Measurements from ENCODE around the gene ALS2CL. TPM values are rescaled to one million over a fixed set of nuclear protein-coding genes. Genes with fewer than 3 reads are reported as not detected.

Gene ALS2CL
- total RNA-seq, 1 experiment from 2014 or later, result 4.9 TPM

GRCh38 chr3:46669191-46669999 lies 24.1 kb downstream of the ALS2CL start:
- peaks cover 0 to 7% (median 0%) of the 10 kb centered on the region in 3 experiments; a peak in 2 of 7 replicates for H3K36me3 Mint-ChIP-seq (ENCODE audit: insufficient read depth in 1 of 3, low read depth in 3 of 3)
- H3K27me3 ChIP-seq (ENCODE audit: insufficient read depth, low read length), result no peaks in the 10 kb centered on the region
- H3K27ac Mint-ChIP-seq, result no peak overlapping the region
- no peaks in the 10 kb centered on the region for H3K79me2 ChIP-seq (ENCODE audit: insufficient read depth, low read length)
- H3K14ac ChIP-seq (ENCODE audit: insufficient read depth, low read length), result no peak overlapping the region
- no peak overlapping the region for H4K5ac ChIP-seq (ENCODE audit: insufficient read length, low read depth, low read length)
- H3K27ac ChIP-seq (ENCODE audit: insufficient read length, low read depth, low read length), result no peak overlapping the region
- no peak overlapping the region for H4K91ac ChIP-seq (ENCODE audit: insufficient read length, low read depth, low read length)
- no peaks in the 10 kb centered on the region for H3K9me3 ChIP-seq (ENCODE audit: control insufficient read depth, low read depth, low read length)
- no peak for TF ChIP-seq CTCF (conservative IDR thresholded peaks at IDR 0.05)
- no peak overlapping the region for H3K18ac ChIP-seq (ENCODE audit: insufficient read length, low read depth, low read length)
- no peak overlapping the region for H2BK5ac ChIP-seq (ENCODE audit: insufficient read length, low read length)
- H4K8ac ChIP-seq (replicated peaks; ENCODE audit: insufficient read length, low read depth, low read length), result no peak overlapping the region
- no peak overlapping the region for H3K4me2 ChIP-seq (ENCODE audit: insufficient read depth, insufficient read length, low read length)
- H3K4me3 Mint-ChIP-seq, result no peak overlapping the region
- no peak overlapping the region for H3T11ph ChIP-seq (ENCODE audit: low read length)
- no peak overlapping the region for H2BK20ac ChIP-seq (ENCODE audit: low read depth, low read length, poor library complexity, severe bottlenecking)
- no peaks in the 10 kb centered on the region for H3K9me3 Mint-ChIP-seq
- H2AK5ac ChIP-seq (ENCODE audit: insufficient read length, low read length), result no peak overlapping the region
- no peak overlapping the region for H3K23ac ChIP-seq (ENCODE audit: insufficient read length, low read depth, low read length)
- H3K23me2 ChIP-seq (ENCODE audit: insufficient read length, low read depth, low read length, poor library complexity, severe bottlenecking), result no peaks in the 10 kb centered on the region
- no peak overlapping the region for H2AFZ ChIP-seq (ENCODE audit: low read length)
- H3K79me1 ChIP-seq (ENCODE audit: insufficient read depth, low read depth, low read length, poor library complexity, severe bottlenecking), result no peaks in the 10 kb centered on the region
- H3K4me1 Mint-ChIP-seq, result peaks cover 2 to 7% of the 10 kb centered on the region in 2 experiments; a peak in 3 of 4 replicates
- no peak overlapping the region for H3K9ac ChIP-seq (ENCODE audit: extremely low read depth, insufficient read length, low read length)
- WGBS (ENCODE audit: extremely low coverage, insufficient read length, low lambda C conversion rate), result no CpG with 5 or more reads among the region's 9 CpGs
- H3K27me3 Mint-ChIP-seq (ENCODE audit: low read depth), result no peaks in the 10 kb centered on the region; the same call in none of the 2 replicates
- H2BK15ac ChIP-seq (ENCODE audit: low read depth, low read length), result no peak overlapping the region
- no peak overlapping the region for H2BK12ac ChIP-seq (ENCODE audit: insufficient read length, low read depth, low read length)
- no peaks in the 10 kb centered on the region for H3K4me1 ChIP-seq (ENCODE audit: insufficient read depth, low read length)
- no peak overlapping the region for H2BK120ac ChIP-seq (ENCODE audit: low read depth, low read length, poor library complexity, severe bottlenecking)
- H3K4ac ChIP-seq (ENCODE audit: low read depth, low read length), result no peak overlapping the region
- peak; percentile 24 for DNase-seq
- no peak overlapping the region for H3K56ac ChIP-seq (ENCODE audit: insufficient read length, low read depth, low read length)
- H4K20me1 ChIP-seq (ENCODE audit: control insufficient read depth, insufficient read depth, insufficient read length), result no peaks in the 10 kb centered on the region
